ENCODE measurements around the gene MALT1. TPM values are rescaled to one million over a fixed set of nuclear protein-coding genes. Genes with fewer than 3 reads are reported as not detected.

Gene MALT1
- total and polyA plus RNA-seq, 2 donors, result 8.1 to 48.5 TPM

DNA sequence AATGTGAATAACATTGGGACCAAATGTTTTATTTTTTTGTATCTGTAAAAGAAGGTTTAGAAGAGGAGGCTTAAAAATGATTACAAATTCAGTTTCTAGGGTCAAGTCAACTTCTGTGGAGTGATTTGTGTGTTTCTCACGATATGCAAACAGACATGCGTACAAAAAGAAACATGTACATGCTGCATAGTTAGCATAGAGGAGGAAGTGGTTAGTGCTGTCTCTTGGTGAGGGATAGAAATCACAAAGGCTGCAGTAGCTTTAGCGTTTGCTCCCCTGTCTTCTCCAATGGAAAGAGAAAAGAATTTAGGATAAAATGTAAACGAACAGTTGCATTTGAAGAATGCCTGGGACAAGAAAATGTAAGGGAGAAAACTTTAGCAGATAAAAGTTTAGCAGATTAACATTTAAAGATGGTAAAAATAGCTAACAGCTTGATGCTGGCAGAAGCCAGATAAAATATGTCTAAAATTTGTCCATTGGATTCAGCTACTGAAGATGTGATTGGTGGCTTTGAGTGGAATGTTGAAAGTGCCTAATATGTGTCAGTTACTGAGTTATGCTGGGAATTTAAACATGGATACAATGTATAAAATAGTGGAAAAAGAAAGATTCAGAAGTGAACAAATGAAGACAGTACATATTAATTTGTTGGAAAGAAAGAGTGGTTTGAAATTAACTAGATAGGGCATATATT lies 44.9 kb downstream of the MALT1 start:
- DNase-seq (ENCODE audit: extremely low spot score), result no peak
- WGBS, result 34% methylated on average over 4 of the region's 4 CpGs

DNA sequence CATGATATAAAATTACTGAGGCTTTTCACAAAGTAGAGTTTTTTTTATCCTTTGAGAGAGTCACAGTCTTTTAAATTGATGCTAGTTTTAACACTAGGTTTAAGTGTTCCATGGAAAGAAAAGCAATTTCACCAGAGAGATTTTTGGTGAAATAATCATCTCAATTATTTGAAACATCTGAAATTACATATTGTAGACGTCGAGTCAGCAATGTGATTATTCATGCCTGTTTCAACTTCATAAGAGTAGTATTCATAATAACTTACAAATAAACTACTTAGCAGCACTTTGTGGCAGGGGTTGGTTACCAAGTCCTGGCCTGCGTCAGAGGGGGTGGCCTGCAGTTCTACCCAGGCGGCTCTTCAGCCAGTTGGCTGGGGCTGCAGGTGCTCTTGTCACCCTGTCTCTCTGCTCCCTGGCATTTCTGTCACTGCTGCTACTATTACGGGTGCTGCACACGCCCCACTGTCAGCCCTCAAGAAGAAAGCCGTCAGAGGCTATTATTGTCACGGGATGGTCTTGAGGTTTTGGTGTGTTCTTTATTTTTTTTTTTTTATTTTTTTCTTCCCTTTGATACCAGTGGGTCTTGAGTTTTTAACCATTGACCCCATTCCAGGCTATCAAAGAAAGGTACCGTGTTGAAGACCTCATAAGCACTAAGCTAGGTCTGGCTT lies 50.4 kb downstream of the MALT1 start:
- no peak for DNase-seq (ENCODE audit: extremely low spot score)
- 95% methylated on average over 9 of the region's 9 CpGs for WGBS
- H3K27ac ChIP-seq (ENCODE audit: low read depth), result no peak overlapping the region
- no peak overlapping the region for H3K4me3 ChIP-seq (ENCODE audit: low read depth, low read length)
- no peaks in the 10 kb centered on the region for H3K4me1 ChIP-seq (ENCODE audit: insufficient read depth)
- peaks cover 2% of the 10 kb centered on the region for H3K36me3 ChIP-seq (ENCODE audit: insufficient read depth)

More for the DNA sequence above, 44.9 kb downstream of the MALT1 start:
- Histone ChIP-seq H3K36me3 (ENCODE audit: insufficient read depth) (no peaks in the 10 kb centered on the region), H3K27ac (ENCODE audit: low read depth) (no peak overlapping the region), H3K4me1 (ENCODE audit: insufficient read depth) (no peaks in the 10 kb centered on the region), H3K4me3 (ENCODE audit: low read depth, low read length) (no peak overlapping the region)

DNA sequence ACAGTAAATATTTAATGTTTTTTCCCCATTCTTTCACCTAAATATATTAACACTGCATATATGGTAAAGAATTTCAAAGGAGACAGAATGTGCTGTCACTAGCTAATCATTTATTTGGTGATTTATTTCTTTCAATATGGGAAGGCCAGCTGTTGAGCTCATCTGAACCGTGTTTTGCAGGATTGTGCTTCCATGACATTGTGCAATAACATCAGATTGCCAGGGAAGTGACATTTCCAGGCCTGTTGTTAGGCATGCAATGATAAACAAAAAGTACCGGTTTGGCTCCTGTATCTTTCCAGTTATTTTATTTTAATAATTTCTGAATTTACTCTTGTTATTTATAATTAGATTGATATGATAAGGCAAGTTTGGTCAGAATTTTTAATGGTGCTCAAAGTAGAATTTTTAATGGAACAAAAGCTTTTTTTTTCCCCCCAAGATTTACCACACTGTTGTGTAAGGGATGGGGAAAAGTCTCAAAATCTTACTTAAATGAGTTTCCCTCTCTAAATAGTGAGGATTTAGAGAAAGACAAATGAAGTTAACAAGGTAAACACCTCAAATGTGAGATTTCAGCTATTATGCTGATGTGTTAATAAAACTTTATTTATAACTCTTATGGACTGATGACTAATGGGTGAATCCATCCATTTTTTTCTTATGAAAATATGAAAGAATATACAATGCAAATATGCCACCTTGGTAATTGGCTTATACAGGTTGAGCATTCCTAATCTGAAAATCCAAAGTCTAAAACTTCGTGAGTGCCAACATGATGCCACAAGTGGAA lies 52.7 kb downstream of the MALT1 start:
- WGBS, result 69% methylated on average over 3 of the region's 3 CpGs
- no peak overlapping the region for H3K4me3 ChIP-seq (ENCODE audit: low read depth, low read length)
- no peak overlapping the region for H3K27ac ChIP-seq (ENCODE audit: low read depth)
- no peak for DNase-seq (ENCODE audit: extremely low spot score)
- peaks cover 2% of the 10 kb centered on the region for H3K36me3 ChIP-seq (ENCODE audit: insufficient read depth)
- H3K4me1 ChIP-seq (ENCODE audit: insufficient read depth), result no peaks in the 10 kb centered on the region

DNA sequence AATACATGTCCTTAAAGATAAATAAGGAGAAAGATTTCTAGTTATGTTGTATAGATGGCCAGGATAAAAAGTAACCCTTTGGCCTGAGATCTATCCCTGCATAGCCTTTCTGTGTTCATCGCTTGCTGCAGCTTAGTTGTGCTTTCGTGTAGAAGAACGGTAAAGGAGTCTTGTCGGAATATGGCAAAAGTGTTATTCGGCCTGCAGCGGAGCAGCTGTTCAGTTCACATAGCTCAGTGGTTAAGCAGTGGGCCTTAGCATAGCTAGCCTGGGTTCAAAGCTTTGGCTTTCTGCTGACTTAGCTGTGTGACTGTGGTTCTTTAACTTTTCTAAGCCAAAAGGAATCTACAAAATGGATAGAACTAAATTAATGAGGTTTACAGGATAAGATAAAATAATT lies 55.4 kb downstream of the MALT1 start:
- no peak overlapping the region for H3K27ac ChIP-seq (ENCODE audit: low read depth)
- 90% methylated on average over 6 of the region's 6 CpGs for WGBS

DNA sequence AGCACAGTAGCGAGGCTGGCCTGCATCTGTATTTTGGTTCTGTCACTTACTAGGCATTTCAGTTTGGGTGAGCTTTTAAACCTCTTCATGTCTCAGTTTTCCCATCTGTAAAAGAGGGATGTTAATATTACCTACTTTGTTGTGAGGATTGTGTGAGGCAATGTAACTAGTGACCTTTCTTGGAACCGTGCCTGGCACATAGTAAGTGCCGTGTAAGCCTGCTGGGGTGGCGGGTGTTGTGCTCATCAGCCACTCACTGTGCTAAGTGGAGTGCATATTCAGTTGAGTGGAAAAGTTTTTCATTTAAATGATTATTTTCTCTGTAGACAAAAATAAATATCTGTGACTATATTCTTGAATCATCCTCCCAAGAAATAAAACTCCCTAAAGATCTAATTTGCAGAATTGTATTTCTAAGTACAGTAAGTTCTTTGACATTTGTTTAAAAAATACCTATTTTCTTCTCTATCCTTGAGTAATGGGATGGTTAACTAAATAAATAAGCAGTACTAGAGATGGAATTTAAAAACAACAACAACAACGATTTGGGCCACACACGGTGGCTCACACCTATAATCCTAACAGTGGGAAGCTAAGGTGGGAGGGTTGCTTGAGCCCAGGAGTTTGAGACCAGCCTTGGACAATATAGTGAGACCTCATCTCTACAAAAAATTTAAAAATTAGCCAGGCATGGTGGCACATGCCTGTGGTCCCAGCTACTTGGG lies 56.7 kb downstream of the MALT1 start:
- no peaks in the 10 kb centered on the region for H3K36me3 ChIP-seq (ENCODE audit: insufficient read depth)
- no peaks in the 10 kb centered on the region for H3K4me1 ChIP-seq (ENCODE audit: insufficient read depth)
- H3K4me3 ChIP-seq (ENCODE audit: low read depth, low read length), result no peak overlapping the region
- no peak for DNase-seq (ENCODE audit: extremely low spot score)
- 84% methylated on average over 6 of the region's 6 CpGs for WGBS
- H3K27ac ChIP-seq (ENCODE audit: low read depth), result no peak overlapping the region

More for the DNA sequence above, 55.4 kb downstream of the MALT1 start:
- H3K4me3 ChIP-seq (ENCODE audit: low read depth, low read length), result no peak overlapping the region
- no peaks in the 10 kb centered on the region for H3K4me1 ChIP-seq (ENCODE audit: insufficient read depth)
- DNase-seq (ENCODE audit: extremely low spot score), result no peak
- peaks cover 2% of the 10 kb centered on the region for H3K36me3 ChIP-seq (ENCODE audit: insufficient read depth)

DNA sequence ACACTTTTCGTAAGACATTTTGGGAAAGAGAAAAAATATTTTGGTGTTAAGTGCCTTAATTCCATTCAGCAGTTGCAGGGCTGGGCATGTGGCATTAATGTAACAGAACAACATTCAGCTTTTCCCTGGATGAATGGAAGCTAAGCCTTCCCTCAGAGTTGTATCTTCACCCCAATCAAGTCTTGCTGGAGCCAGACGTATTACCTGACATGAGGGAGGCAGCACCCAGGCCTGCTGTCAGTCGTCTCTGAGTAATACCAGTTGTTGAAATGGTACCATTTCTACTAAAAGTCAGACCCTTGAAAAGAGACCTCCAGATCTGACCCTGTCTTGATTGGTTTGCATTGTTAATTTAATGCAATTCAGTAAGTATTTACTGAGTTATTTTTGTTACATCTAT lies 57.5 kb downstream of the MALT1 start:
- no peak for DNase-seq (ENCODE audit: extremely low spot score)
- 81% methylated on average over 3 of the region's 3 CpGs for WGBS
- no peak overlapping the region for H3K27ac ChIP-seq (ENCODE audit: low read depth)
- no peaks in the 10 kb centered on the region for H3K4me1 ChIP-seq (ENCODE audit: insufficient read depth)
- no peak overlapping the region for H3K4me3 ChIP-seq (ENCODE audit: low read depth, low read length)
- no peaks in the 10 kb centered on the region for H3K36me3 ChIP-seq (ENCODE audit: insufficient read depth)

DNA sequence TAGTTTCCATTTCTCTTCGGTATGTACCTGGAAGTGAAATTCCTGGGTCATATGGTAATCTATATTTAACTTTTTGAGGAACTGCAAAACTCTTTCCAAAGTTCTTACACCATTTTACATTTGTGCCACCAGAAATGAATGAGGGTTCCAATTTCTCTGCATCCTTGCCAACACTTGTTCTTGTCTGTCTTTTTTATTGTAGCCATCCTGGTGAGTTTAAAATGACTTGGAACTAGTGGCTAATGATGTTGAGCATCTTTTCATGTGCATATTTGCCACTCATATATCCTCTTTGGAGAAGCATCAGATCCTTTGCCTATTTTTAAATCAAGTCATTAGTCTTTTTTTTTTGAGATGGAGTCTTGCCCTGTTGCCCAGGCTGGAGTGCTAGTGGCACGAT lies 59.4 kb downstream of the MALT1 start:
- DNase-seq (ENCODE audit: extremely low spot score), result no peak
- Histone ChIP-seq H3K4me1 (ENCODE audit: insufficient read depth) (no peaks in the 10 kb centered on the region), H3K4me3 (ENCODE audit: low read depth, low read length) (no peak overlapping the region), H3K27ac (ENCODE audit: low read depth) (no peak overlapping the region), H3K36me3 (ENCODE audit: insufficient read depth) (no peaks in the 10 kb centered on the region)
- 93% methylated on average over 2 of the region's 2 CpGs for WGBS

DNA sequence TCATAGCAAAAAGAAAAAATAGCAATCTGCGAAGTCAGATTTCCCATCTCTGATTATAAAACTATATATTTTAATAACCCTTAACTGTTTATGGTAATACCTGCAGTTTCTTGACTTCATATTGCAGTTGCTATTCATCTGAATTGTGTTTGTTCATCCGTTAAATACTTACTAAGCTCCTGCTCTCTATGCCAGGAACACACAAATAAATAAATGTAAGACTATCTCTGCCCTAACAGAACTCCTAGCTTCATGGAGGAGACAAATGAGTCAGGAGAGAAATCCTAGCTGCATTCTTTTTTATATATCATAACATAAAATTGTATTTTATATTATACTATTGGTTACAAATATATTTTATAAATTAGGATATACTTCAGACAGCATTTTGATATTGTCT lies 61.2 kb downstream of the MALT1 start:
- Histone ChIP-seq H3K4me1 (ENCODE audit: insufficient read depth) (no peaks in the 10 kb centered on the region), H3K27ac (ENCODE audit: low read depth) (no peak overlapping the region), H3K36me3 (ENCODE audit: insufficient read depth) (peaks cover 8% of the 10 kb centered on the region), H3K4me3 (ENCODE audit: low read depth, low read length) (no peak overlapping the region)
- DNase-seq (ENCODE audit: extremely low spot score), result no peak
- whole genome bisulfite sequencing, result 62% methylated on average over 2 of the region's 2 CpGs

DNA sequence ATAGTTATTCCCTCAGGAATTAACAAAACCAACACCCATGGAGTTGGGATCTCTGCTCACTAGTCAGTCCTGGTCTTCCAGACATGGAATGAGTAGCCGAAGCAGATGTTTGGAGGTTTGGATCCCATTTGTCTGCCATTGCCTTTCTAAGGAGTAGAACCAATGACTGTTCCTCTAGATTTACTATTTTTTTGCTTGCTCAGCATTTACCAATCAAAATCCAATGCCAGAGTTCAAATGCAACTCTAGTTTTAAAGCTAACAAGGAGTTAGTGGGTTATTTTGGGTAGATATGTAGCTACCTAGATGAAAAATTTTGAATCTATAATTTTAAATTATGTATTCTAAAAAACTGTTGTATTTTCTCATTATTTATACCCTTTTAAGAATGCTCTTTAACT lies 62.6 kb downstream of the MALT1 start:
- Histone ChIP-seq H3K27ac (ENCODE audit: low read depth) (no peak overlapping the region), H3K36me3 (ENCODE audit: insufficient read depth) (peaks cover 8% of the 10 kb centered on the region), H3K4me1 (ENCODE audit: insufficient read depth) (no peaks in the 10 kb centered on the region), H3K4me3 (ENCODE audit: low read depth, low read length) (no peak overlapping the region)
- WGBS, result 100% methylated on average over 1 of the region's 1 CpG
- no peak for DNase-seq (ENCODE audit: extremely low spot score)

DNA sequence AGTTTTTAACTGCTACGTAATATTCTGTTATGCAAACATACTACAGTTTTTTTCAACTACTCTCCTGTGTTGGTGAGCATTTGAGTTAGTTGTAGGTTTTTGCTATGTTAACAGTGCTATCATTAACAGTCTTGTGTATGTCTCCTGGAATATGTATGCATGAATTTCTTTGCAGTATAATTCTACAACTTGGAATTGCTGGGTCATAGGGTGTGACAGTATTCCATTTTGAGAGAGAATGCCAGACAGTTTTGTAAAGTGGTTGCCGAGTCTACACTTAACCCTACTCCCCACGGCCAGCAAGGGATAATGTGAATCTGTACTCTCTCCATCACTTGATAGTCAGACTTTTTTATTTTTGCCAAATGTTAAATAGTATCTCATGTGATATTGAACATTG lies 67.1 kb downstream of the MALT1 start:
- Histone ChIP-seq H3K4me3 (ENCODE audit: low read depth, low read length) (no peak overlapping the region), H3K4me1 (ENCODE audit: insufficient read depth) (no peaks in the 10 kb centered on the region), H3K36me3 (ENCODE audit: insufficient read depth) (peaks cover 8% of the 10 kb centered on the region), H3K27ac (ENCODE audit: low read depth) (no peak overlapping the region)
- WGBS, result 90% methylated on average over 3 of the region's 3 CpGs
- no peak for DNase-seq (ENCODE audit: extremely low spot score)

DNA sequence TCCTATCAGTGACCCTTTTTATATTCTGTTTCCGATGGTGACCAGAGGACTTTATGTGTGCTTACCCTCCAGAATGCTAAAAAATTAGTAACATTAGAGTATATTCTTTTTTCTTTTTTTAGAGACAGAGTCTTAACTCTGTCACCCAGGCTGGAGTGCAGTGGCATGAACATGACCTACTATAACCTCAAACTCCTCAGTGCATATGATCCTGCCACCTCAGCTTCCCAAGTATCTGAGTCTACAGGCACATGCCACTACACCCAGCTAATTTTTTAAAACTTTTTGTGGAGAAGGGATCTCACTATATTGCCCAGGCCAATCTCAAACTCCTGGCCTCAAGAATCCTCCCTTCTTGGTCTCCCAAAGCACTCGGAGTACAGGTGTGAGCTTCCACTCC lies 74.6 kb downstream of the MALT1 start:
- no peaks in the 10 kb centered on the region for H3K4me1 ChIP-seq (ENCODE audit: insufficient read depth)
- WGBS, result 97% methylated on average over 2 of the region's 2 CpGs
- H3K27ac ChIP-seq (ENCODE audit: low read depth), result no peak overlapping the region
- peaks cover 6% of the 10 kb centered on the region for H3K36me3 ChIP-seq (ENCODE audit: insufficient read depth)
- H3K4me3 ChIP-seq (ENCODE audit: low read depth, low read length), result no peak overlapping the region
- DNase-seq (ENCODE audit: extremely low spot score), result no peak

DNA sequence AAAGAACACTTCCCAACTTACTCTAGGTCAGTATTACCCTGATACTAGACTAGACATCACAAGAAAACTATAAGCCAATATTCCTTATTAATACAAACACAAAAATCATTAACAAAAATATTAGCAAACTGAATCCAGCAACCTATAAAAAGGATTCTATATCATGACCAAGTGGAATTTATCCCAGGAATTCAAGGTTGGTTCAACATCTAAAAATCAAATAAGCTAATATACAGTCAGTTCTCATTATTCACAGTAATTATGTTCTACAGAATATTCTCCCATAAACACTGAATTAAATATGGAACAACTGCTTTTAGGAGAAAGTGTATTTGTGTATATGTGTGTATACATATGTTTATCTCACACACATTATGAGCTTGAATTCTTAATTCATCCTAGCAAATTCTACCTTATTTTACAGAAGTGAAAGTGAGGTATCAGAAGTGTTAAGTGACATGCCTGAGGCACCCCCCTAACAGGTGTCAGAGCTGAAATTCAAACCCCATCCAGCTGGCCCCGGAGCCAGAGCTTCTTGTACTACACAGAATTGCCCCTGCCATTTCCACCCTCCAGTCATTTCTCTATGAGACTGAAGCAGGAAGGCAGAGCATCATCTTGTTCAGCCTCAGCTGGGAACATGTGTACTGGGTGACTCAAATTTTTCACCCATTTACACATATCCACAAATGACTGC lies 77.8 kb downstream of the MALT1 start:
- WGBS, result 98% methylated on average over 1 of the region's 1 CpG
- no peak overlapping the region for H3K4me3 ChIP-seq (ENCODE audit: low read depth, low read length)
- no peak overlapping the region for H3K27ac ChIP-seq (ENCODE audit: low read depth)
- peaks cover 6% of the 10 kb centered on the region for H3K36me3 ChIP-seq (ENCODE audit: insufficient read depth)
- H3K4me1 ChIP-seq (ENCODE audit: insufficient read depth), result no peaks in the 10 kb centered on the region
- DNase-seq (ENCODE audit: extremely low spot score), result no peak

DNA sequence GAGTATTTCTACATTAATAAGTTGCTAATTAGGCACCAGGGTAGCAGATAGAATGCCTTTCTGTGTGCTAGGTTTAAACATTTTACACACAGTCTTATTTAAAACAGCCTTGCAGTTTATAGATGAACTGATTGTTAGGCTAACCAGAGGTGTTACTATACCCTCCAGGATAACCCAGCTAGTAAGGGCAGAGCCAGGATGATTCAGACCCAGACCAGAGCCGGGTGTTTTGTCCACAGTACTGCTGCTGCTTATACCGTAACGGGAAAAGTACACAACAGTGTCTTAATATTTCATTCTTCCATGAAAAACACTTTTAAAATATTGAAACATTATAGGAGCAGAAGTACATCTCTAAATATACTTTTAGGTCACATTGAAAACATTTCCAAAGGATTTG lies 82.7 kb downstream of the MALT1 start:
- 45% methylated on average over 3 of the region's 3 CpGs for WGBS
- Histone ChIP-seq H3K27ac (ENCODE audit: low read depth) (no peak overlapping the region), H3K4me3 (ENCODE audit: low read depth, low read length) (no peak overlapping the region), H3K36me3 (ENCODE audit: insufficient read depth) (no peaks in the 10 kb centered on the region), H3K4me1 (ENCODE audit: insufficient read depth) (no peaks in the 10 kb centered on the region)
- DNase-seq (ENCODE audit: extremely low spot score), result no peak
